Stimulated activated naive B cell treated with anti-CD40 and anti-IgM and Interleukin-4, amounts not matched to agents 10 μg/mL and 1 μg/mL and 100 μg/mL, for 72 hours (primary cell): Measurements from ENCODE around the gene BTBD1.
"Not testable (repeated sequence)": the region's sequence is repeated elsewhere in the genome, so short reads cannot be mapped to it uniquely, and the experiment has no call there.

Experiments used
- ATAC-seq, 2 donors: fragments of 150-1000 bp; cut with Tn5 transposase; replicated peaks; 2 replicates each; pipeline ENCODE4 v1.10.0; 2021; ENCODE audit warnings: moderate library complexity in 1 of 2
- DNase-seq: peaks from one replicate; pipeline ENCODE4 v3.0.0; 2021
- H3K27ac Mint-ChIP-seq: one replicate; pipeline ENCODE4 v1.8.0; 2022; ENCODE audit warnings: mild to moderate bottlenecking, mixed read lengths
- H3K27me3 Mint-ChIP-seq, 2 donors: one replicate each; pipeline ENCODE4 v1.8.0; 2022; ENCODE audit warnings: mixed read lengths in 2 of 2
- H3K36me3 Mint-ChIP-seq, 2 donors: one replicate each; pipeline ENCODE4 v1.8.0; 2022; ENCODE audit warnings: mixed read lengths in 2 of 2, mild to moderate bottlenecking in 1 of 2
- H3K4me1 Mint-ChIP-seq, 2 donors: one replicate each; pipeline ENCODE4 v1.8.0; 2022; ENCODE audit warnings: mixed read lengths in 2 of 2, mild to moderate bottlenecking in 1 of 2
- H3K4me3 Mint-ChIP-seq, 2 donors: one replicate each; pipeline ENCODE4 v1.8.0; 2022; ENCODE audit warnings: mild to moderate bottlenecking in 2 of 2, mixed read lengths in 2 of 2, moderate library complexity in 1 of 2
- H3K9me3 Mint-ChIP-seq, 2 donors: one replicate each; pipeline ENCODE4 v1.8.0; 2022; ENCODE audit warnings: mixed read lengths in 2 of 2, mild to moderate bottlenecking in 1 of 2

BTBD1 gene

GRCh38 chr15:83085461-83085860 is 18.4 kb upstream of the BTBD1 start:
- not testable (repeated sequence) for H3K4me1 Mint-ChIP-seq, H3K27ac Mint-ChIP-seq, H3K4me3 Mint-ChIP-seq, ATAC-seq, H3K9me3 Mint-ChIP-seq, H3K36me3 Mint-ChIP-seq, DNase-seq
- peaks cover 6 to 23% of the 10 kb centered on the region in 2 donors for H3K27me3 Mint-ChIP-seq

- DNase-seq (no peak), ATAC-seq (no peak)
- no peak overlapping the region for H3K4me3 Mint-ChIP-seq
- no peaks in the 10 kb centered on the region for H3K36me3 Mint-ChIP-seq
- peaks cover 31 to 35% of the 10 kb centered on the region in 2 donors for H3K27me3 Mint-ChIP-seq
- H3K4me1 Mint-ChIP-seq, result peaks cover 0 to 2% of the 10 kb centered on the region in 2 donors
- H3K27ac Mint-ChIP-seq, result no peak overlapping the region
- peaks cover 0 to 2% of the 10 kb centered on the region in 2 donors for H3K9me3 Mint-ChIP-seq
These were observed 15.8 kb upstream of the BTBD1 start for GRCh38 chr15:83082730-83083386.

- peaks cover 38 to 40% of the 10 kb centered on the region in 2 donors for H3K27me3 Mint-ChIP-seq
- peaks cover 0 to 2% of the 10 kb centered on the region in 2 donors for H3K9me3 Mint-ChIP-seq
- H3K27ac Mint-ChIP-seq, result no peak overlapping the region
- DNase-seq (no peak), ATAC-seq (no peak)
- H3K36me3 Mint-ChIP-seq, result no peaks in the 10 kb centered on the region
- no peak overlapping the region for H3K4me3 Mint-ChIP-seq
- peaks cover 0 to 2% of the 10 kb centered on the region in 2 donors for H3K4me1 Mint-ChIP-seq
These were observed 14.4 kb upstream of the BTBD1 start for GRCh38 chr15:83081256-83082014.

- H3K27ac Mint-ChIP-seq, result no peak overlapping the region
These were observed 11.7 kb upstream of the BTBD1 start for GRCh38 chr15:83078712-83079111.

GRCh38 chr15:83077491-83078230 is 10.6 kb upstream of the BTBD1 start:
- H3K9me3 Mint-ChIP-seq, result peaks cover 8 to 14% of the 10 kb centered on the region in 2 donors
- H3K27ac Mint-ChIP-seq, result no peak overlapping the region
- DNase-seq (no peak), ATAC-seq (no peak)
- H3K27me3 Mint-ChIP-seq, result peaks cover 45 to 49% of the 10 kb centered on the region in 2 donors
- H3K4me1 Mint-ChIP-seq, result no peaks in the 10 kb centered on the region
- no peak overlapping the region for H3K4me3 Mint-ChIP-seq
- peaks cover 5 to 12% of the 10 kb centered on the region in 2 donors for H3K36me3 Mint-ChIP-seq

More at GRCh38 chr15:83078712-83079111, 11.7 kb upstream of the BTBD1 start:
- Mint-ChIP-seq H3K36me3 (peaks cover 4 to 8% of the 10 kb centered on the region in 2 donors), H3K4me1 (no peaks in the 10 kb centered on the region), H3K27me3 (peaks cover 45 to 48% of the 10 kb centered on the region in 2 donors), H3K9me3 (peaks cover 8 to 12% of the 10 kb centered on the region in 2 donors), H3K4me3 (no peak overlapping the region)
- ATAC-seq, result no peak
- no peak for DNase-seq

GRCh38 chr15:83069211-83069642 is 2.2 kb upstream of the BTBD1 start:
- H3K4me1 Mint-ChIP-seq, result peaks cover 13% of the 10 kb centered on the region in 2 donors
- H3K27me3 Mint-ChIP-seq, result peaks cover 8 to 11% of the 10 kb centered on the region in 2 donors
- not testable (repeated sequence) for DNase-seq, H3K4me3 Mint-ChIP-seq, H3K9me3 Mint-ChIP-seq, H3K27ac Mint-ChIP-seq, ATAC-seq
- peaks cover 10 to 15% of the 10 kb centered on the region in 2 donors for H3K36me3 Mint-ChIP-seq

- H3K27me3 Mint-ChIP-seq, result peaks cover 0 to 7% of the 10 kb centered on the region in 2 donors
- H3K4me3 Mint-ChIP-seq, result peak overlapping the region in 1 of 2 donors; percentile 78
- no peak for DNase-seq
- H3K36me3 Mint-ChIP-seq, result peaks cover 6 to 9% of the 10 kb centered on the region in 2 donors
- ATAC-seq, result no peak
- H3K27ac Mint-ChIP-seq, result peak overlapping the region; percentile 85
- H3K9me3 Mint-ChIP-seq, result peaks cover 2 to 4% of the 10 kb centered on the region in 2 donors
- H3K4me1 Mint-ChIP-seq, result peaks cover 13% of the 10 kb centered on the region in 2 donors
These were observed 1.0 kb upstream of the BTBD1 start for GRCh38 chr15:83068054-83068453.

GRCh38 chr15:83067638-83067962 is 548 bp upstream of the BTBD1 start:
- H3K27me3 Mint-ChIP-seq, result peaks cover 0 to 7% of the 10 kb centered on the region in 2 donors
- no peak for ATAC-seq
- H3K36me3 Mint-ChIP-seq, result peaks cover 6 to 9% of the 10 kb centered on the region in 2 donors
- H3K4me1 Mint-ChIP-seq, result peaks cover 13% of the 10 kb centered on the region in 2 donors
- peaks cover 2 to 4% of the 10 kb centered on the region in 2 donors for H3K9me3 Mint-ChIP-seq
- peak overlapping the region; percentile 82 for H3K27ac Mint-ChIP-seq
- DNase-seq, result no peak
- H3K4me3 Mint-ChIP-seq, result peak overlapping the region in 1 of 2 donors; percentile 78

GRCh38 chr15:83066034-83066733 is 868 bp downstream of the BTBD1 start:
- ATAC-seq (no peak), DNase-seq (no peak)

GRCh38 chr15:83065431-83065830 is 1.6 kb downstream of the BTBD1 start:
- DNase-seq (no peak), ATAC-seq (no peak)
- peaks cover 6 to 9% of the 10 kb centered on the region in 2 donors for H3K36me3 Mint-ChIP-seq
- H3K27me3 Mint-ChIP-seq, result no peaks in the 10 kb centered on the region
- peak overlapping the region in 1 of 2 donors; percentile 68 for H3K4me3 Mint-ChIP-seq
- peaks cover 13% of the 10 kb centered on the region in 2 donors for H3K4me1 Mint-ChIP-seq
- no peaks in the 10 kb centered on the region for H3K9me3 Mint-ChIP-seq
- peak overlapping the region; percentile 85 for H3K27ac Mint-ChIP-seq

More at GRCh38 chr15:83066034-83066733, 868 bp downstream of the BTBD1 start:
- Mint-ChIP-seq H3K27ac (peak overlapping the region; percentile 85), H3K4me3 (peak overlapping the region in 1 of 2 donors; percentile 68), H3K27me3 (no peaks in the 10 kb centered on the region), H3K9me3 (no peaks in the 10 kb centered on the region), H3K4me1 (peaks cover 13% of the 10 kb centered on the region in 2 donors), H3K36me3 (peaks cover 6 to 9% of the 10 kb centered on the region in 2 donors)

GRCh38 chr15:83064859-83065258 is 2.2 kb downstream of the BTBD1 start:
- H3K27ac Mint-ChIP-seq, result peak overlapping the region; percentile 28
- H3K4me1 Mint-ChIP-seq, result peaks cover 13% of the 10 kb centered on the region in 2 donors
- no peaks in the 10 kb centered on the region for H3K9me3 Mint-ChIP-seq
- DNase-seq, result no peak
- no peaks in the 10 kb centered on the region for H3K27me3 Mint-ChIP-seq
- H3K4me3 Mint-ChIP-seq, result peak overlapping the region in 1 of 2 donors; percentile 68
- H3K36me3 Mint-ChIP-seq, result peaks cover 6 to 9% of the 10 kb centered on the region in 2 donors
- ATAC-seq, result no peak

- peaks cover 6 to 9% of the 10 kb centered on the region in 2 donors for H3K36me3 Mint-ChIP-seq
- H3K4me1 Mint-ChIP-seq, result peaks cover 13% of the 10 kb centered on the region in 2 donors
- H3K27me3 Mint-ChIP-seq, result no peaks in the 10 kb centered on the region
- no peaks in the 10 kb centered on the region for H3K9me3 Mint-ChIP-seq
- no peak for DNase-seq
- H3K4me3 Mint-ChIP-seq, result no peak overlapping the region
- no peak overlapping the region for H3K27ac Mint-ChIP-seq
- ATAC-seq, result no peak
These were observed 3.5 kb downstream of the BTBD1 start for GRCh38 chr15:83063551-83063950.

- Mint-ChIP-seq H3K27me3 (no peaks in the 10 kb centered on the region), H3K4me1 (peaks cover 10 to 18% of the 10 kb centered on the region in 2 donors), H3K27ac (no peak overlapping the region), H3K4me3 (no peak overlapping the region), H3K9me3 (no peaks in the 10 kb centered on the region), H3K36me3 (peaks cover 6 to 13% of the 10 kb centered on the region in 2 donors)
- peak; percentile 17 for DNase-seq
- ATAC-seq, result peak; percentile 36 to 41
These were observed 4.3 kb downstream of the BTBD1 start for GRCh38 chr15:83062768-83063180.
